Stimulated activated CD8-positive, alpha-beta memory T cell treated with anti-CD3 and anti-CD28 coated beads, Interleukin-4, amount 100 ng/mL, for 24 hours (primary cell): Measurements from ENCODE around the gene GPR180.
"Not testable (repeated sequence)": the region's sequence is repeated elsewhere in the genome, so short reads cannot be mapped to it uniquely, and the experiment has no call there.

Source experiments
- DNase-seq: peaks from one replicate; pipeline ENCODE4 v3.0.0-alpha.2; 2020; ENCODE audit warnings: low read depth

Gene GPR180

DNA sequence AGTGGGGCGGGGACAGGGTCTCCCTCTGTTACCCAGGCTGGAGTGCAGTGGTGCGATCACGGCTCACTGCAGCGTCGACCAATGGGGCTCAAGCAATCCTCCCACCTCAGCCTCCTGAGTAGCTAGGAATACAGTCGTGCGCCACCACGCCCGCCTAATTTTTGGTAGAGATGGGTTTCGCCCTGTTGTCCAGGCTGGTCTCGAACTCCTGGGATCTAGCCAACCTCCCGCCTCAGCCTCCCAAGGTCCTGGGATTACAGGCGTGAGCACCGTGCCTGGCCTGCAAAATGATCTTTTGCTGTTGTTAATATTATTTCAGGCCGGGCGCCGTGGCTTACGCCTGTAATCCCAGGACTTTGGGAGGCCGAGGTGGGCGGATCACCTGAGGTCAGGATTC is 5.1 kb upstream of the GPR180 start:
- no peak for DNase-seq

DNA sequence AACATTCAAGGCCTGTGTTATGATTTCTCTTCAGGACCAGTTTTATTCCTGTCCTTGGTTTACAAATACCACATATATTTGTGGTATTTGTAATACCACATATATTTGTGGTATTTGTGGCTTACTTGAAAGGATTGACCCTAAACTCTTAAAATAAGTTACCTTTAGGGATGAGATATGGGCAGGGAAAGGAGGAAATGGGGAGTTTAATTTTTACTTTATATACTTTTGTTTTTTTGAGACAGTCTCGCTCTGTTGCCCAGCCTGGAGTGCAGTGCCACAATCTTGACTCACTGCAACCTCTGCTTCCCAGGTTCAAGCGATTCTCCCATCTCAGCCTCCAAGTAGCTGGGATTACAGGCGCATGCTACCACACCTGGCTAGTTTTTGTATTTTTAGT is 3.4 kb upstream of the GPR180 start:
- no peak for DNase-seq

DNA sequence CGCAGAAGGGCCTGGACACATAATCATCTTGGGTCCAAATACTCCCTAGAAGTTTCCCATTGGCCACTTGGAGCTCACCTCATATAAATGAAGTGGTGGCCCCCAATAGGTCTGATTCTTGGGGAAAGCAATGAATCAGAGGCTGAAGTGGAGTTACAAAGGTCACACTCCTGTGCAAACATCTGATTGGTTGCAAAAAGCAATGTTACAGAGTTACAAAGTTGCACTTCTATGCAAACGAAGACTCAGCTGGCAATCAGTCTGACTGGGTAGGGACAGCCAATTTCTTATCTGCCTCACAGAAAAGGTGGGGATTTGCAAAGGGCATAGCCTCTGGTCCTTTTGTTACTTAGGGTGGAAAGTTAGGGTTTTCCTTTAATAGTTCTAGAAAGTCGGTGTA is 1.8 kb upstream of the GPR180 start:
- DNase-seq: no peak

DNA sequence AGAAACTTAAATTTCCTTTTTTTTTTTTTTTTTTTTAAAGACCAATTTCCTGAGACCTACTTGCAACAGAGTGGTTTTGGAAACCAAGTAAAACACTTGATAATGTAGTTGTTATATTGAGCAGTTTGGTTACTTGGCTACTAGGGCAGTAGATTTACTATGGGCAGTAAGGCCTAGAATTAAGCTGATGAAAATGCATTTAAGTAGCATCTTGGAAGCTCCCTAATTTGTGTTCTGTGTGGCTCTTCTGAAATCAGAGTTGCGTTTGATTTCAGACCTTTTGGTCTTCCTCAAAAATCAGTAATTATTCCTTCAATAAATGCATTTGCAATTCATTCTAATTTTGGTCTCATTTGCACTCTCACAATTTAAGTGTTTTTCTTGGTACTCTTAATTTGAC is 810 bp downstream of the GPR180 start:
- DNase-seq: no peak

- DNase-seq: no peak
Measured at GRCh38 chr13:94607056-94607455, 5.4 kb downstream of the GPR180 start.

- no peak for DNase-seq
Measured at GRCh38 chr13:94607939-94608338, 6.3 kb downstream of the GPR180 start.

DNA sequence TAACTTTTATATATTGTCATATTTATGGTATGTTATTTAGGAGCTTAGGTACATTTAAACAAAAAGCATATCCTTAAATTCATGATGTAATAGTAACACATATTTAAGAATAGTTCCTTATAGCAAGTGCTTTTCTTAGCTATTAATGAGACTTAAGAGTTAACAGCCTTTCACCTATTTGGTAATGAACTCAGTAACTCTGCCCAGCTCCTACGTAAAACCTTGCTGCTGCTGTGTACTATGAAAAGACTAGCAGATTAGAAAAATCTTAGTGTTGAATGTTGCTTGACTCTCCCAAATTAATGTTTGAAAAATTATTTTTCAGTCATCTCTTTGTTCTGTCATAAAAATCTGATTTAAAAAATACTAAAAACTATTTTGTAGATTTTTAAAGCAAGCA is 6.9 kb downstream of the GPR180 start:
- DNase-seq: no peak

DNA sequence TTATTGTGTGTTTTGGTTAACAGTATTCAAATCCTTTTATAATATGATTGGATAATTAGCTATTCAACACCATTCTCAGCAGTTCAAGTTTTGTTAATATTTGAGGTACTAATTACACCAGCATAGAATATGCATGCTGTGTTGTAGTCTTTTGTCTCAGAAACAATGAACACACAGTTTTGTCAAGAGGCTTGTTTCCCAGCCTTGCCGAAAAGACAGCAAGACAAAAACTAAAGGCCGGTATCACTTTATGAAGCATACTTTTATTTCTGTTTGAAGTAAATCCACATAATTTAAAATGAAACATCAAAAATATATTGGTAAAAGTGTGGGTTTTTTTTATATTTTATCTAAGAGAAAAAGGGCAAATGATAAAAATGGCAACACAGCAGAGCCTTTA is 7.5 kb downstream of the GPR180 start:
- DNase-seq: no peak

DNA sequence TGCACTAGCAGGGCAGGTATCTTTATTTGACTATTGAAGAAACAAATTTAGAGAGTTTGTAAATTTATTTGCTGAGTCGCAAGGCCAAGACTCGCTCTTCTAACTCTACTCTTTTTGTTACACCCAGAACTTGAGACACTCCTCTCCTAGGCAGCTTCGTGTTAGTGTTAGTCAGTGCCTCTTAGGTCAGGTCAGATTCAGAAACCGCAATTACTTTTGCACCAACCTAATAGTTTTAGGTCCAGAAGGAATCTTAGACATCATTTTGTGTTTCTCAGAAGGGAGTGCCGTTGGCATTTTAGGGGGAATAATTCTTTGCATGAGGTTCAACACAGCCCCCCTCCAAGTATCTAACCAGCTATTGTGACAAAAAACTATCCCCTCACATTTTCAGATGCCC is 8.8 kb downstream of the GPR180 start:
- no peak for DNase-seq

- DNase-seq: no peak
Measured at GRCh38 chr13:94612050-94612449, 10.4 kb downstream of the GPR180 start.

DNA sequence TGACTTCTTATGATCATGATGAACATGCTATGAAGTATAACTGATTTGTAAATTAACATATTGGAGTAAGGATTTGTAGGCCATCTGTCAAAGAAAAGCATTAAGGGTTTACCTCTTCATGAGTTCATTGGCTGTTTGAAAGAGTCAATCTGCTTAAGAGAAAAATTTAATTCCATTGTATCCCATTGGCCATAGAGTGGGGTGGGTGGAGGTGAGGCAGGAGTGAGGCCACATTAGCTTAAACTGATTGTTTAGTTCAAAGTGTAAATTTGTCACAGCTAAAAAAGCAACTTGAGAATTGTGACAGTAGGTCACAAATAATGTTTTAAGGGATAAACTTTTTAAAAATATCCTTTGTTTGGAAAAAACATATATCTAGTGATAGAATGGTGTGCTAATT is 11.4 kb downstream of the GPR180 start:
- no peak for DNase-seq

GRCh38 chr13:94617389-94618000 is 15.8 kb downstream of the GPR180 start:
- no peak for DNase-seq

- no peak for DNase-seq
Measured at GRCh38 chr13:94620286-94620896, 18.7 kb downstream of the GPR180 start.

DNA sequence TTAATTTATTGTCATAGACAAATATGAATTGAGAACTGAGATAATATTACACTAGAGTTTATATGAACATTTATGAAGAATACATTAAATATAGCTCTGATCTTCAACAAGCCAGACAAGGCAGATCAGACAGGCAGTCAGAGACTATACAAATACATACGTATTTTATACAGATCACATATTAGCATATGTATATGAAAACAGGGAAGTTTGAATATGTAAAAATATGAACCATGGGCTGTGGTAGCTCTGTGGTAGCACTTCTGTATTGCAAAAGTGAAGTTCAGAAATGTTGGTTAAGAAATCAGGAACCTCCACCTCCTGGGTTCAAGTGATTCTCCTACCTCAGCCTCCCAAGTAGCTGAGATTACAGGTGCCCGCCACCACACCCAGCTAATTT is 20.7 kb downstream of the GPR180 start:
- DNase-seq: no peak

DNA sequence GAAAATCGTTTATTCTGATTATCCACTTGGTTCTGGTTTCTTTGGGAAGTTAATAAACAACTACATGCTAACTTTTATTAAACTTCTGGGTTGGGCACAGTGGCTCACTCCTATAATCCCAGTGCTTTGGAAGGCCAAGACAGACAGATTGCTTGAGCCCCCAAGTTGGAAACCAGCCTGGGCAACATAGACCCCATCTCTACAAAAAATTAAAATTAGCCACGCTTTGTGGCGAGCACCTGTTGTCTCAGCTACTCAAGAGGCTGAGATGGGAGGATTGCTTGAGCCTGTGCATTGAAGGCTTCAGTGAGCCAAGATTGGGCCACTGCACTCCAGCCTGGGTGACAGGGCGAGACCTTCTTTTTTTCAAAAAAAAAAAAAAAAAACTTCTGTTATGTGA is 21.7 kb downstream of the GPR180 start:
- DNase-seq: no peak

GRCh38 chr13:94630858-94631257 is 29.2 kb downstream of the GPR180 start:
- DNase-seq: no peak

GRCh38 chr13:94632226-94632980 is 30.7 kb downstream of the GPR180 start:
- DNase-seq: no peak

DNA sequence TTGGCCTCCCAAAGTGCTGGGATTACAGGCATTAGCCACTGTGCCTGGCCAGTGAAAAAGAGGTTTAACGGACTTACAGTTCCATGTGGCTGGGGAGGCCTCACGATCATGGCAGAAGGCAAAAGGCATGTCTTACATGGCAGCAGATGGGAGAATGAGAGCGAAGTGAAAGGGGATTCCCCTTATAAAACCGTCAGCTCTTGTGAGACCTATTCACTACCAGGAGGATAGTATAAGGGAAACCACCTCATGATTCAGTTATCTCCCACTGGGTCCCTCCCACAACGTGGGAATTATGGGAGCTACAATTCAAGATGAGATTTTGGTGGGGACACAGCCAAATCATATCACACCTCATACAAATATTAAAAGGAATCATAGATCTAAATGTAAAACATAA is 34.4 kb downstream of the GPR180 start:
- DNase-seq: not testable (repeated sequence)

- DNase-seq: no peak
Measured at GRCh38 chr13:94636942-94637578, 35.4 kb downstream of the GPR180 start.

GRCh38 chr13:94637677-94638076 is 36.0 kb downstream of the GPR180 start:
- not testable (repeated sequence) for DNase-seq

DNA sequence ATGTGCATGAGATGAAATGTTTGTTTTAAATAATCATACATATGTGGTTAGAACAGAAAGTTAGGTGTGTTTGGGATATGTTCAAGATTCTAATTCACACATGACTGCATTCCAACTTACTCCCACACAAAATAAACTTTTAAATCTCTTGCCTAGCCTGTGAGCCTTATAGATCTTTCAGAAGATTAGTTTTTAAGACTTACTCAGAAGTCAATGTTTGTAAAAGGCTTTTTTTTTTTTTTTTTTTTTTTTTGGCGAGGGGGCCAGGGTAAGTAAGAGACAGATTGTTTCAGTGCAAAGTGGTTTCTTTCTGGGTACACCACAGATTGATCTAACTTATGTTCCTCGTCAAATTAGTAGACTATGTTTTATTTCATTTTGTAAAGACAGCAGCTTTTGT is 39.1 kb downstream of the GPR180 start:
- DNase-seq: no peak

GRCh38 chr13:94641409-94641941 is 39.8 kb downstream of the GPR180 start:
- no peak for DNase-seq

DNA sequence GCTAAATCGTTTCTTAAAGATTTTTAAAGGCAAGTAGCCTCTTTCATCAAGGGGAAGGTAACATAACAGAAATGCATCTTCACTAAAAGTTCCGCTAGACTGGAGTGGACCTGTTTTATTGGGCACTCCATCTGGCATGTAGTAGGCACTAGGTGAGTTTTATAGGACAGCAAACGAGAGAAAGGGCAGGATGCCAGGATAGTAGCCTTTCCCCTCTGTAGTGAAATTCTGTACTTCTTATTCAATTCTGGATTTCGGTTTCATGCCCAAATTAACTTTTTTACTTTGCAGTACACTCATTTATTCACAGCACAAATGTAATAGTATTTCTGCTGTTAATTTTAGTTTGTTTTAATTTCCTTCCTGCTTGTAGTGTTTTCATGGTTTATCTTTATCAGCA is 45.2 kb downstream of the GPR180 start:
- DNase-seq: no peak
